Caco-2 (cell line): Measurements from ENCODE around the gene SEBOX. TPM values are rescaled to one million over a fixed set of nuclear protein-coding genes. Genes with fewer than 3 reads are reported as not detected.

Experiments used
- Bru-seq: library from RNA; stranded (reverse); fragments of 400-500 nt; gene quantifications from one replicate; lab custom pipeline; 2021; lab: Mats Ljungman, UMichigan
- BruChase-seq, 2 experiments: library from RNA; stranded (reverse); fragments of 400-500 nt; gene quantifications; one replicate each; lab custom pipeline; 2021; lab: Mats Ljungman, UMichigan
- BruUV-seq: library from RNA; stranded (reverse); fragments of 400-500 nt; replicated peaks from 2 replicates; lab custom pipeline; 2021; lab: Mats Ljungman, UMichigan
- CTCF ChIA-PET: fragments of 300-600 bp; sonication (Branson Sonifier 250); formaldehyde crosslinking; loops from one replicate; lab custom pipeline; 2022; ENCODE audit warnings: antibody characterized with exemption; lab: Charles Lee
- POLR2A ChIA-PET: fragments of 300-600 bp; sonication (Branson Sonifier 250); formaldehyde crosslinking; loops from one replicate; lab custom pipeline; 2022; ENCODE audit warnings: antibody characterized with exemption; lab: Charles Lee
- DNase-seq, 2 experiments: peaks; one replicate each; pipeline versions ENCODE4 v3.0.0 to v3.0.0-alpha.2; 2020 to 2022
- H3K27me3 ChIP-seq: replicated peaks from 2 replicates; pipeline ENCODE4 v1.6.0; 2011; ENCODE audit warnings: low read length; ENCODE audit not compliant: control insufficient read depth, insufficient read depth
- H3K36me3 ChIP-seq: 2 replicates; pipeline ENCODE4 v1.5.1; 2011; ENCODE audit warnings: low read length; ENCODE audit not compliant: control insufficient read depth, insufficient read depth
- H3K4me1 ChIP-seq: fragments of 250-450 bp; sonication (Bioruptor Pico); 2 replicates; pipeline ENCODE4 v1.5.1; 2020; ENCODE audit warnings: mild to moderate bottlenecking
- H3K4me3 ChIP-seq: 2 replicates; pipeline ENCODE4 v1.5.1; 2011; ENCODE audit warnings: low read depth, mild to moderate bottlenecking, control low read depth, low read length
- H3K9me3 ChIP-seq: fragments of 250-450 bp; sonication (Bioruptor Pico); 2 replicates; pipeline ENCODE4 v1.5.1; 2020; ENCODE audit warnings: mild to moderate bottlenecking, moderate library complexity
- H3K27ac Mint-ChIP-seq: one replicate; pipeline ENCODE4 v1.8.0; 2022; ENCODE audit warnings: mixed read lengths; ENCODE audit not compliant: unreplicated experiment
- H3K27me3 Mint-ChIP-seq: one replicate; pipeline ENCODE4 v1.8.0; 2022; ENCODE audit warnings: mixed read lengths; ENCODE audit not compliant: insufficient read depth, unreplicated experiment
- H3K36me3 Mint-ChIP-seq: one replicate; pipeline ENCODE4 v1.8.0; 2022; ENCODE audit warnings: mild to moderate bottlenecking, mixed read lengths; ENCODE audit not compliant: insufficient read depth, unreplicated experiment
- H3K4me1 Mint-ChIP-seq: one replicate; pipeline ENCODE4 v1.8.0; 2022; ENCODE audit warnings: low read depth, mixed read lengths; ENCODE audit not compliant: unreplicated experiment
- H3K4me3 Mint-ChIP-seq: one replicate; pipeline ENCODE4 v1.8.0; 2022; ENCODE audit warnings: mild to moderate bottlenecking, moderate library complexity, mixed read lengths; ENCODE audit not compliant: unreplicated experiment
- H3K9me3 Mint-ChIP-seq: one replicate; pipeline ENCODE4 v1.8.0; 2022; ENCODE audit warnings: mixed read lengths; ENCODE audit not compliant: unreplicated experiment
- CTCF ChIP-seq, 2 experiments: fragments of 200-600 bp in 1 of 2; IDR thresholded peaks; 1 replicate in 1 of 2; 2 replicates in 1 of 2; pipeline versions ENCODE4 v1.5.1 to v1.8.0; 2011 to 2022; ENCODE audit warnings: antibody characterized with exemption in 1 of 2, control low read depth in 1 of 2, inconsistent platforms in 1 of 2, low read depth in 1 of 2, low read length in 1 of 2, mild to moderate bottlenecking in 1 of 2, moderate library complexity in 1 of 2; ENCODE audit not compliant: insufficient read depth in 1 of 2, severe bottlenecking in 1 of 2, unreplicated experiment in 1 of 2
- intact Hi-C: fragments of 100-400 bp; cut with micrococcal nuclease; formaldehyde crosslinking; loops from one replicate; pipeline ENCODE4 v1.10.0; 2022; ENCODE audit not compliant: unreplicated experiment
- long read RNA-seq: library from polyadenylated mRNA; stranded (forward); transcript quantifications from one replicate; pipeline ENCODE4 v2.0.0, GENCODE V29; 2022
- total RNA-seq: library from RNA; stranded (reverse); gene quantifications from 2 replicates; pipeline ENCODE4 v1.2.3, GENCODE V29; 2022

The SEBOX gene
- total RNA-seq (not detected in 2 replicates), Bru-seq, nascent RNA (percentile 40 among the genes with signal in this experiment), BruChase-seq, experiment 1, labeled RNA remaining after a 2-hour chase (not detected), BruChase-seq, experiment 2, labeled RNA remaining after a 6-hour chase (percentile 19 among the genes with signal in this experiment)
- long read RNA-seq, result 0 reads

- CTCF ChIA-PET, result no interaction called here
- Mint-ChIP-seq H3K27ac (no peak within 1 kb of the TSS), H3K36me3 (peaks cover 71% of the 10 kb centered on the region)
Observed at GRCh38 chr17:28364665-28365363, at the start of gene SEBOX. Gene SEBOX, minus strand, starts transcription at chr17:28365199. Its CDS starts 48 bp downstream, at chr17:28365151.

GRCh38 chr17:28413804-28414203 lies 48.8 kb upstream of the SEBOX start:
- Mint-ChIP-seq H3K27ac (no peak overlapping the region), H3K4me1 (peaks cover 17% of the 10 kb centered on the region), H3K4me3 (no peak overlapping the region), H3K27me3 (no peaks in the 10 kb centered on the region), H3K36me3 (no peaks in the 10 kb centered on the region), H3K9me3 (no peaks in the 10 kb centered on the region)
- TF ChIP-seq CTCF (IDR thresholded peaks at IDR 0.05; ENCODE audit: insufficient read depth in 1 of 2, low read depth in 1 of 2, low read length in 1 of 2, severe bottlenecking in 1 of 2, unreplicated experiment in 1 of 2), result peak in 1 of 2 experiments; percentile 27
- Histone ChIP-seq H3K27me3 (no peaks in the 10 kb centered on the region), H3K4me3 (no peak overlapping the region), H3K4me1 (peaks cover 27% of the 10 kb centered on the region), H3K9me3 (no peaks in the 10 kb centered on the region), H3K36me3 (no peaks in the 10 kb centered on the region)
- BruUV-seq, result no TSS peak
- intact Hi-C loops, result no loop called here
- CTCF ChIA-PET, result interaction anchor here (1.7 kb wide), 1 partner anchor 44 kb away, joined by 5 read pairs; the partner anchor contains the start of gene VTN
- POLR2A ChIA-PET, result no interaction called here
- peak in 1 of 2 experiments; percentile 39 for DNase-seq

More at GRCh38 chr17:28364665-28365363, at the start of gene SEBOX:
- no peaks in the 10 kb centered on the region for H3K9me3 ChIP-seq
- no peaks in the 10 kb centered on the region for H3K27me3 Mint-ChIP-seq
- POLR2A ChIA-PET, result interaction anchor here (0.7 to 2.9 kb wide), 2 partner anchors 18 to 29 kb away, joined by 3 to 10 read pairs; partner anchors contain the start of genes IFT20 and TNFAIP1
- H3K4me1 ChIP-seq, result peaks cover 31% of the 10 kb centered on the region
- H3K4me1 Mint-ChIP-seq, result peaks cover 27% of the 10 kb centered on the region
- H3K36me3 ChIP-seq, result peaks cover 26% of the 10 kb centered on the region
- H3K9me3 Mint-ChIP-seq, result no peaks in the 10 kb centered on the region
- intact Hi-C loops, result loop anchor here (10.0 kb wide), 1 partner anchor 180 kb away; no protein-coding TSS in a partner anchor
- H3K27me3 ChIP-seq, result no peaks in the 10 kb centered on the region
- no peak for TF ChIP-seq CTCF (IDR thresholded peaks at IDR 0.05; ENCODE audit: insufficient read depth in 1 of 2, low read depth in 1 of 2, low read length in 1 of 2, severe bottlenecking in 1 of 2, unreplicated experiment in 1 of 2)
- no peak within 1 kb of the TSS for H3K4me3 Mint-ChIP-seq
- H3K4me3 ChIP-seq, result no peak within 1 kb of the TSS
- BruUV-seq, result no TSS peak
- DNase-seq, result no peak

GRCh38 chr17:28412099-28412498 lies 47.1 kb upstream of the SEBOX start:
- no peaks in the 10 kb centered on the region for H3K27me3 Mint-ChIP-seq
- no TSS peak for BruUV-seq
- ChIA-PET POLR2A (no interaction called here), CTCF (no interaction called here)
- no peaks in the 10 kb centered on the region for H3K36me3 Mint-ChIP-seq
- TF ChIP-seq CTCF (IDR thresholded peaks at IDR 0.05; ENCODE audit: insufficient read depth in 1 of 2, low read depth in 1 of 2, low read length in 1 of 2, severe bottlenecking in 1 of 2, unreplicated experiment in 1 of 2), result no peak
- intact Hi-C loops, result no loop called here
- Histone ChIP-seq H3K4me1 (peaks cover 44% of the 10 kb centered on the region), H3K4me3 (no peak overlapping the region), H3K27me3 (no peaks in the 10 kb centered on the region), H3K9me3 (no peaks in the 10 kb centered on the region), H3K36me3 (no peaks in the 10 kb centered on the region)
- peaks cover 32% of the 10 kb centered on the region for H3K4me1 Mint-ChIP-seq
- DNase-seq, result no peak
- no peaks in the 10 kb centered on the region for H3K9me3 Mint-ChIP-seq
- H3K4me3 Mint-ChIP-seq, result no peak overlapping the region
- H3K27ac Mint-ChIP-seq, result no peak overlapping the region
